Lower leg skin (tissue), 4 donors: Measurements from ENCODE around the gene SMAD1. TPM values are rescaled to one million over a fixed set of nuclear protein-coding genes. Genes with fewer than 3 reads are reported as not detected.

Source experiments
- DNase-seq, 2 donors: peaks; one replicate each; pipeline ENCODE4 v3.0.0-alpha.2; 2019; ENCODE audit warnings: low spot score in 2 of 2
- H3K4me3 ChIP-seq: fragments of 200-600 bp; sonication (generic); 2 replicates; pipeline ENCODE4 v1.5.1; 2017; ENCODE audit warnings: mild to moderate bottlenecking, low read depth; ENCODE audit not compliant: poor library complexity, severe bottlenecking
- POLR2A ChIP-seq, 2 donors: fragments of 450-650 bp; IDR thresholded peaks; one replicate each; pipeline ENCODE4 v1.6.1; 2016 to 2017; ENCODE audit warnings: antibody characterized with exemption in 2 of 2, mild to moderate bottlenecking in 1 of 2, moderate library complexity in 1 of 2
- WGBS, 2 donors: methylation state at CpG; one replicate each; pipeline ENCODE4 v1.1.5; 2018; 5-methylcytosine and 5-hydroxymethylcytosine counted together
- intact Hi-C: fragments of 100-400 bp; cut with DNase I; formaldehyde crosslinking; loops from one replicate; pipeline ENCODE4 v1.15.0; 2023; ENCODE audit warnings: low total_unique reads
- total RNA-seq, 4 donors: library from RNA; depleted of rRNA; stranded (reverse); fragments of >200 nt; gene quantifications; one replicate each; pipeline ENCODE4 v1.1.0, GENCODE V29; 2016
- TF ChIP-seq, protein P1 (sequence below), 3 donors: fragments of 450-650 bp; IDR thresholded peaks; one replicate each; pipeline ENCODE4 v1.5.1; 2016; ENCODE audit warnings: antibody characterized with exemption in 3 of 3, mild to moderate bottlenecking in 3 of 3, moderate library complexity in 2 of 3

The SMAD1 gene
- total RNA-seq, 4 donors from 2014 or later: 37.9 to 46.1 (median 40.8) TPM

DNA sequence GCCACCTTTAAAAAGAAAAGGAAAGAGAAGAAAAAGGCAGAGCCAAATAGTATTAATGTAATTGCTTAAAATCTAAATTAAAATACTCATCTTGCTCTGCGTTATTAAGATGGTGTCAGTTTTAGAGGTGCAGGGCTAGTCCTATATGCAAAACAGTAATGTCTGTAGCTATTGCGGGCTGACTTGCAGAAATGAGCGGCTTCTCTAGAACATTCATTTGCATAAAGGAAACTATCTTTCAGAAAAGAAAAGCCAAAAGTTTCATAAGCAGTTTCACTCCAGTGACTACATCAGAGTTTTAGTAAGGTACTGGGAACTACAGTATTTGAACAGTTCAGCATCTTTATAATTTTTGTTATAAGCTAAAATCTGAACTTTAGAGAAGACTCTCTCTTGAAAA, 6.0 kb downstream of the SMAD1 start:
- no peak overlapping the region for H3K4me3 ChIP-seq
- no peak for DNase-seq
- TF ChIP-seq, protein P1, sequence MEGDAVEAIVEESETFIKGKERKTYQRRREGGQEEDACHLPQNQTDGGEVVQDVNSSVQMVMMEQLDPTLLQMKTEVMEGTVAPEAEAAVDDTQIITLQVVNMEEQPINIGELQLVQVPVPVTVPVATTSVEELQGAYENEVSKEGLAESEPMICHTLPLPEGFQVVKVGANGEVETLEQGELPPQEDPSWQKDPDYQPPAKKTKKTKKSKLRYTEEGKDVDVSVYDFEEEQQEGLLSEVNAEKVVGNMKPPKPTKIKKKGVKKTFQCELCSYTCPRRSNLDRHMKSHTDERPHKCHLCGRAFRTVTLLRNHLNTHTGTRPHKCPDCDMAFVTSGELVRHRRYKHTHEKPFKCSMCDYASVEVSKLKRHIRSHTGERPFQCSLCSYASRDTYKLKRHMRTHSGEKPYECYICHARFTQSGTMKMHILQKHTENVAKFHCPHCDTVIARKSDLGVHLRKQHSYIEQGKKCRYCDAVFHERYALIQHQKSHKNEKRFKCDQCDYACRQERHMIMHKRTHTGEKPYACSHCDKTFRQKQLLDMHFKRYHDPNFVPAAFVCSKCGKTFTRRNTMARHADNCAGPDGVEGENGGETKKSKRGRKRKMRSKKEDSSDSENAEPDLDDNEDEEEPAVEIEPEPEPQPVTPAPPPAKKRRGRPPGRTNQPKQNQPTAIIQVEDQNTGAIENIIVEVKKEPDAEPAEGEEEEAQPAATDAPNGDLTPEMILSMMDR (IDR thresholded peaks at IDR 0.05): no peak
- no peak for TF ChIP-seq POLR2A (IDR thresholded peaks at IDR 0.05)
- WGBS, 2 donors: 39 to 48% methylated on average over 3 of the region's 3 CpGs
- intact Hi-C loops: no loop called here

DNA sequence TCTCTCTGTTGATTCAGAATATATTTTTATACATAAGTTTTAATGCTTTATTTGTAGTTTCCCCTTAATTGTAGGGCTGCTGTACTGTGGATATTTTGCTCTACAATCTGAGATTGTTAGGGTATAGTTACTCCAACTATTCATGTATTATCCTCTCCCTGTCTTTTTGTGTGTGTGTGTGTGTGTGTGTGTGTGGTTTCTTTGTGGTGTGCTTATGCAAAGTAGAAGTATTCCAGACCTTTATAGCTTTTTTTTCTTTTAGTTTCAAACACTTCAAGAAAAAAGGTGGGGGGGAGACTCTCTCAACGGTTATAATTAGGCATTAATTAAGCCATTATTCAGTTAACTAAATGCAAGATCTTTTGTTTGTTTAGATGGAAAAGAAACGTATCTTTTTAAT, 6.7 kb downstream of the SMAD1 start:
- DNase-seq: no peak
- no peak overlapping the region for H3K4me3 ChIP-seq
- 60 to 68% methylated on average over 2 of the region's 2 CpGs for WGBS, 2 donors
- intact Hi-C loops: no loop called here
- TF ChIP-seq, protein P1 (IDR thresholded peaks at IDR 0.05): no peak

DNA sequence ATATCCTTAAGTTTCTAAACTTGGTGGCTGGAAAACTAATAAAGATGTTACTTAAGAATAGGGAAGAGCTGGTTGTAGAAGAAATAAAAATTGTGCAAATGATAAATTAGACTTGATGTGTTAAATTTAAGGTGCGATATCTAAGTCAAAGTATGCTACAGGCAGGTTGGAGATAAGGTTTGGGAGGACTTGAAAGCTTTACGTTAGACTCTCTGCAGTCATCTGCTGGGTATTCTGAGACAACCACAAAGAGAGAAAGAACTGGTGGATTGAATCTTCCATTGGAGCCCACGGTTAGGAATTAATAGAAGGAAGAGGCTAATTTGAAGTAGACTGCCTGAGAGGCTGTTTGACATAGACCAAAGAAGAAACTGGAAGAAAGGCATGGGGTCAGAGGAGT, 7.9 kb downstream of the SMAD1 start:
- intact Hi-C loops: no loop called here
- no peak for DNase-seq
- TF ChIP-seq POLR2A (IDR thresholded peaks at IDR 0.05): no peak
- TF ChIP-seq, protein P1 (IDR thresholded peaks at IDR 0.05): no peak
- 88 to 98% methylated on average over 3 of the region's 3 CpGs for WGBS, 2 donors
- no peak overlapping the region for H3K4me3 ChIP-seq

DNA sequence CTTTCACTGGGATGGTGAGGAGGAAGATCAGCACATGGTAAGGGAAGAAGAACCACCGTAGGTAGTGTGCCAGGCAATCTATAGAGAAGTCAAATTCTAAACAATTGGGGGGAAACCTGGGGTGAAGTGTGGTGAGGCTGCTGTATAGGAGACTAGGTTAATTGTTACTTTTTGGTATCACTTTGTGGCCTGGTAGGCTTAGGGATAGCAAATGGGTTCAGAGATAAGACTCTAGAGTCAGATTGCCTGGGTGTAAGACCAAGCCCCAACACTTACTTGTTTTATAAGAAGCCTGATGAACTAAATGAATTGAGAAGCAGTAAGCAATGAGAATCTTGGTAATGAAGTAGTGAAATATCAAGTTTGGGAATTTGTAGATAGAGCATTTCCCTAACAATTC, 8.7 kb downstream of the SMAD1 start:
- 79 to 88% methylated on average over 1 of the region's 1 CpG for WGBS, 2 donors
- H3K4me3 ChIP-seq: no peak overlapping the region
- no peak for DNase-seq
- intact Hi-C loops: no loop called here
- no peak for TF ChIP-seq POLR2A (IDR thresholded peaks at IDR 0.05)
- TF ChIP-seq, protein P1 (IDR thresholded peaks at IDR 0.05): no peak

DNA sequence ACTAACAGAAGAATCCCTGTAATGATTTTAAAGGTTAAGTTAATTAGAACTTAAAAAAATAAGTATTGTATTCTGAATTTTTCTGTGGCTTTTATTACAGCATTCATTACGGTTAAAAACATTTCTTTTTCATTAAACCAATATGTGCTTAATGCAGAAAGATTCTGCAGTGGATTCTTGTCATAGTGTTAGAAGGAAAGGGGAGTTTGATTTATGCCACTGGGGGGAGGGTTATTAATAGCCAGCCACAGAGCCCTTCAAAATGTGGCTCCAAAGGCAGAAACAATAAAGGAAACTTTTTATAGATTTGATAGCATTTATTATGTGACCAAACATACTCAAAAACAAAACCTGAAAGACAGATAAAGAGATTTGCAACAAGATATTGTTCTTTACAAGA, 9.1 kb downstream of the SMAD1 start:
- no peak overlapping the region for H3K4me3 ChIP-seq
- TF ChIP-seq POLR2A (IDR thresholded peaks at IDR 0.05): no peak
- TF ChIP-seq, protein P1 (IDR thresholded peaks at IDR 0.05): no peak
- DNase-seq: no peak
- WGBS, 2 donors: 69 to 74% methylated on average over 1 of the region's 1 CpG
- intact Hi-C loops: no loop called here

- no peak for TF ChIP-seq POLR2A (IDR thresholded peaks at IDR 0.05)
- TF ChIP-seq, protein P1 (IDR thresholded peaks at IDR 0.05): no peak
- 90 to 97% methylated on average over 3 of the region's 3 CpGs for WGBS, 2 donors
- intact Hi-C loops: no loop called here
- no peak for DNase-seq
- H3K4me3 ChIP-seq: no peak overlapping the region
Observed at GRCh38 chr4:145492376-145492775, 10.7 kb downstream of the SMAD1 start.
